ENCODE measurements around the gene FBXW5. TPM values are rescaled to one million over a fixed set of nuclear protein-coding genes. Genes with fewer than 3 reads are reported as not detected.

The FBXW5 gene
- total RNA-seq, 2 donors from 2014 or later = 199 to 304 TPM

GRCh38 chr9:136979769-136980587, 35.4 kb upstream of the FBXW5 start:
- Histone ChIP-seq H3K36me3 (no peaks in the 10 kb centered on the region), H3K4me3 (no peak overlapping the region), H3K4me1 (replicated peaks) (no peaks in the 10 kb centered on the region), H3K9me3 (no peaks in the 10 kb centered on the region), H3K27me3 (replicated peaks; ENCODE audit: insufficient read depth) (peaks cover 1% of the 10 kb centered on the region), H3K27ac (no peak overlapping the region)
- TF ChIP-seq POLR2AphosphoS5 (IDR thresholded peaks at IDR 0.05) (no peak), POLR2A (IDR thresholded peaks at IDR 0.05) (no peak)
- TF ChIP-seq, protein P1, sequence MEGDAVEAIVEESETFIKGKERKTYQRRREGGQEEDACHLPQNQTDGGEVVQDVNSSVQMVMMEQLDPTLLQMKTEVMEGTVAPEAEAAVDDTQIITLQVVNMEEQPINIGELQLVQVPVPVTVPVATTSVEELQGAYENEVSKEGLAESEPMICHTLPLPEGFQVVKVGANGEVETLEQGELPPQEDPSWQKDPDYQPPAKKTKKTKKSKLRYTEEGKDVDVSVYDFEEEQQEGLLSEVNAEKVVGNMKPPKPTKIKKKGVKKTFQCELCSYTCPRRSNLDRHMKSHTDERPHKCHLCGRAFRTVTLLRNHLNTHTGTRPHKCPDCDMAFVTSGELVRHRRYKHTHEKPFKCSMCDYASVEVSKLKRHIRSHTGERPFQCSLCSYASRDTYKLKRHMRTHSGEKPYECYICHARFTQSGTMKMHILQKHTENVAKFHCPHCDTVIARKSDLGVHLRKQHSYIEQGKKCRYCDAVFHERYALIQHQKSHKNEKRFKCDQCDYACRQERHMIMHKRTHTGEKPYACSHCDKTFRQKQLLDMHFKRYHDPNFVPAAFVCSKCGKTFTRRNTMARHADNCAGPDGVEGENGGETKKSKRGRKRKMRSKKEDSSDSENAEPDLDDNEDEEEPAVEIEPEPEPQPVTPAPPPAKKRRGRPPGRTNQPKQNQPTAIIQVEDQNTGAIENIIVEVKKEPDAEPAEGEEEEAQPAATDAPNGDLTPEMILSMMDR (IDR thresholded peaks at IDR 0.05) = no peak
- intact Hi-C loops (cut with DNase I) = no loop called here
- WGBS = 87% methylated on average over 20 of the region's 26 CpGs
- no peak for DNase-seq (ENCODE audit: low spot score)

DNA sequence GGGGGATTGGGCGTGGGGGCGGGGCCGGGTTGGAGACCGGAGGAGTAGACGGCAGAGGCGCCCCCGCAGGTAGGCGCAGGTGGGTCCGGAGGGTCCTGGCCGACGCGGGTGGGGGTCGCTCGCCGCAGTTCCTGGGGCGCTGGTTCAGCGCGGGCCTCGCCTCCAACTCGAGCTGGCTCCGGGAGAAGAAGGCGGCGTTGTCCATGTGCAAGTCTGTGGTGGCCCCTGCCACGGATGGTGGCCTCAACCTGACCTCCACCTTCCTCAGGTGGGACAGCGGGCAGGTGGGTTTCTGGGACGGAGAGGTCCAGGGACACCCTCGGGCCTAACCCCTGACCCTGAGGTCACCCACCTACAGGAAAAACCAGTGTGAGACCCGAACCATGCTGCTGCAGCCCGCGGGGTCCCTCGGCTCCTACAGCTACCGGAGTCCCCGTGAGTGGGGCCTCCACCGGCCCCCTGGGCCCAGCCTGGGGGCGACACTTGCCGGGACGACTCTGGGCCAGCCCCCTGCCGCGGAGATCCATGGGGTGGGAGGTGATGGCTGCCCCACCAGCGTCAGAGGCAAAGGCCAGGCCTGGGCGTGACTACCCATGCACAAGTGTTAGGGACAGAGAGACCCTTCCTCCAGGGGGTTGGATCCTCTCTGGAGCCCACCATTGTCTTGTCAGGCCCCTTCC, 34.5 kb upstream of the FBXW5 start:
- no peak for DNase-seq (ENCODE audit: low spot score)
- Histone ChIP-seq H3K36me3 (no peaks in the 10 kb centered on the region), H3K9me3 (no peaks in the 10 kb centered on the region), H3K4me3 (no peak overlapping the region), H3K27ac (no peak overlapping the region), H3K27me3 (replicated peaks; ENCODE audit: insufficient read depth) (no peaks in the 10 kb centered on the region), H3K4me1 (replicated peaks) (no peaks in the 10 kb centered on the region)
- WGBS = 61% methylated on average over 30 of the region's 41 CpGs
- no peak for TF ChIP-seq POLR2A (IDR thresholded peaks at IDR 0.05)
- TF ChIP-seq POLR2AphosphoS5 (IDR thresholded peaks at IDR 0.05) = no peak
- TF ChIP-seq, protein P1 (IDR thresholded peaks at IDR 0.05) = no peak
- intact Hi-C loops (cut with DNase I) = no loop called here

DNA sequence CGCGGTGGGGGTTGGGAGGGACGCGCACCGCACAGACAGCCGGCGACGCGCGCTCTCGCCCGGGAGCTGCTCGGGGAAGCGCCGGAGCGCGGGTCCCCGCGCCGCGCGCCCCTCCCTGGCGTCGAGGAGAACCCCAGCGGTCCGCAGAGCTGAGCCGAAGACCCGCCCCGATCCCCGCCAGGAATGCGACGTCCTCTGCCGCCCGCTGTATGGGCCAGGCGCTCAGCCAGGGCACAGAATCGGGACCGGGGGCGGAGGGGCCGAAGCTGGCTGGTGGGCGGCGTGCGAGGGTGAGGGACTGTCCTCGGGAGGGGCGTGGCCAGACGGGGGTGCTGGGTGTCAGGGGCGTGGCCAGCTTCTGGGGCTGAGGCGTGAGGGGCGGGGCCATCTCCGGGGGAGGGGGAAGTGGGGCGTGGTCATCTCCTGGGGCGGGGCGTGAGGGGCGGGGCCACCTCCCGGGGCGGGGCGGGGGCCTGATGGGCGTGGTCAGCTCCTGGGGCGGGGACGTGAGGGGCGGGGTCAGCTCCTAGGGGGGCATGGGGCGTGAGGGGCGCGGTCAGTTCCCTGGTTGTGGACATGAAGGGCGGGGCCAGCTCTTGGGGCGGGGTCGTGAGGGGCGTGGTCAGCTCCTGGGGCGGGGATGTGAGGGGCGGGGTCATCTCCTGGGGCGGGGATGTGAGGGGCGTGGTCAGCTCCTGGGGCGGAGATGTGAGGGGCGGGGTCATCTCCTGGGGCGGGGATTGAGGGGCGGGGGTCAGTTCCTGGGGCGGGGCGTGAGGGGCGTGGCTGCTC, 33.7 kb upstream of the FBXW5 start:
- H3K9me3 ChIP-seq = no peaks in the 10 kb centered on the region
- no peaks in the 10 kb centered on the region for H3K27me3 ChIP-seq (replicated peaks; ENCODE audit: insufficient read depth)
- peak overlapping the region; percentile 25 to 41 for H3K4me3 ChIP-seq
- no peaks in the 10 kb centered on the region for H3K4me1 ChIP-seq (replicated peaks)
- DNase-seq (ENCODE audit: low spot score) = peak; percentile 45
- TF ChIP-seq, protein P1 (IDR thresholded peaks at IDR 0.05) = peak in 1 of 4 experiments; percentile 7
- TF ChIP-seq POLR2A (IDR thresholded peaks at IDR 0.05) (no peak), POLR2AphosphoS5 (IDR thresholded peaks at IDR 0.05) (peak; percentile 6)
- H3K27ac ChIP-seq = peak overlapping the region; percentile 60 to 61
- 0% methylated on average over 25 of the region's 78 CpGs for whole genome bisulfite sequencing
- intact Hi-C loops (cut with DNase I) = no loop called here
- no peaks in the 10 kb centered on the region for H3K36me3 ChIP-seq

GRCh38 chr9:136977649-136978072, 33.1 kb upstream of the FBXW5 start:
- Histone ChIP-seq H3K4me1 (replicated peaks) (no peaks in the 10 kb centered on the region), H3K9me3 (no peaks in the 10 kb centered on the region), H3K27me3 (replicated peaks; ENCODE audit: insufficient read depth) (no peaks in the 10 kb centered on the region), H3K36me3 (no peaks in the 10 kb centered on the region), H3K27ac (peak overlapping the region; percentile 60 to 61), H3K4me3 (peak overlapping the region; percentile 25 to 41)
- TF ChIP-seq, protein P1 (IDR thresholded peaks at IDR 0.05) = no peak
- TF ChIP-seq POLR2AphosphoS5 (IDR thresholded peaks at IDR 0.05) (no peak), POLR2A (IDR thresholded peaks at IDR 0.05) (no peak)
- intact Hi-C loops (cut with DNase I) = no loop called here
- no peak for DNase-seq (ENCODE audit: low spot score)
- 23% methylated on average over 33 of the region's 33 CpGs for WGBS

All from prostate gland (tissue), 2 donors.